WERI-Rb-1 (cell line): ENCODE results near the gene OR13C3.

Source experiments
- DNase-seq: peaks from one replicate; pipeline ENCODE4 v3.0.0-alpha.2; 2020
- H3K27ac ChIP-seq: fragments of 250-450 bp; sonication (Bioruptor Pico); 2 replicates; pipeline ENCODE4 v1.5.1; 2020; ENCODE audit warnings: mild to moderate bottlenecking, moderate library complexity
- H3K27me3 ChIP-seq: fragments of 250-450 bp; sonication (Bioruptor Pico); 2 replicates; pipeline ENCODE4 v1.5.1; 2021; ENCODE audit warnings: mild to moderate bottlenecking, low read depth, moderate library complexity; ENCODE audit not compliant: insufficient read depth, severe bottlenecking
- H3K36me3 ChIP-seq: fragments of 250-450 bp; sonication (Bioruptor Pico); 2 replicates; pipeline ENCODE4 v1.5.1; 2020; ENCODE audit warnings: mild to moderate bottlenecking, moderate library complexity
- H3K4me3 ChIP-seq: 2 replicates; pipeline ENCODE4 v1.5.1; 2011; ENCODE audit warnings: low read depth, mild to moderate bottlenecking, control low read depth, low read length
- H3K9me3 ChIP-seq: fragments of 250-450 bp; sonication (Bioruptor Pico); 2 replicates; pipeline ENCODE4 v1.5.1; 2021; ENCODE audit warnings: mild to moderate bottlenecking, moderate library complexity; ENCODE audit not compliant: severe bottlenecking
- CTCF ChIP-seq: IDR thresholded peaks from 2 replicates; pipeline ENCODE4 v1.5.1; 2011; ENCODE audit warnings: low read depth, mild to moderate bottlenecking, control low read depth, inconsistent platforms, low read length

The OR13C3 gene

GRCh38 chr9:104564358-104564757, 27.7 kb upstream of the OR13C3 start:
- no peak for TF ChIP-seq CTCF
- Histone ChIP-seq H3K4me3 (no peak overlapping the region), H3K36me3 (no peaks in the 10 kb centered on the region), H3K9me3 (no peaks in the 10 kb centered on the region), H3K27me3 (no peaks in the 10 kb centered on the region), H3K27ac (no peak overlapping the region)
- DNase-seq = no peak

GRCh38 chr9:104556830-104557634, 20.4 kb upstream of the OR13C3 start:
- no peak for DNase-seq
- Histone ChIP-seq H3K27me3 (no peaks in the 10 kb centered on the region), H3K27ac (no peak overlapping the region), H3K4me3 (no peak overlapping the region), H3K9me3 (peaks cover 3% of the 10 kb centered on the region), H3K36me3 (no peaks in the 10 kb centered on the region)
- TF ChIP-seq CTCF = no peak

- no peaks in the 10 kb centered on the region for H3K27me3 ChIP-seq
- DNase-seq = no peak
- no peak overlapping the region for H3K27ac ChIP-seq
- no peak for TF ChIP-seq CTCF
- peaks cover 3% of the 10 kb centered on the region for H3K9me3 ChIP-seq
- H3K4me3 ChIP-seq = no peak overlapping the region
- H3K36me3 ChIP-seq = no peaks in the 10 kb centered on the region
These were observed 18.9 kb upstream of the OR13C3 start for GRCh38 chr9:104555521-104555920.

GRCh38 chr9:104553261-104553660, 16.6 kb upstream of the OR13C3 start:
- no peak for DNase-seq
- TF ChIP-seq CTCF = no peak
- H3K27me3 ChIP-seq = no peaks in the 10 kb centered on the region
- H3K4me3 ChIP-seq = no peak overlapping the region
- H3K36me3 ChIP-seq = no peaks in the 10 kb centered on the region
- no peaks in the 10 kb centered on the region for H3K9me3 ChIP-seq
- H3K27ac ChIP-seq = no peak overlapping the region

GRCh38 chr9:104544644-104545043, 8.0 kb upstream of the OR13C3 start:
- Histone ChIP-seq H3K36me3 (no peaks in the 10 kb centered on the region), H3K27ac (no peak overlapping the region), H3K4me3 (no peak overlapping the region), H3K27me3 (no peaks in the 10 kb centered on the region), H3K9me3 (no peaks in the 10 kb centered on the region)
- TF ChIP-seq CTCF = no peak
- no peak for DNase-seq

- Histone ChIP-seq H3K27ac (no peak overlapping the region), H3K9me3 (no peaks in the 10 kb centered on the region), H3K36me3 (no peaks in the 10 kb centered on the region), H3K4me3 (no peak overlapping the region), H3K27me3 (no peaks in the 10 kb centered on the region)
- DNase-seq = no peak
- no peak for TF ChIP-seq CTCF
These were observed 2.6 kb upstream of the OR13C3 start for GRCh38 chr9:104539275-104539674.
